C4-2B (cell line): ENCODE measurements around the gene ANKFY1.

Source experiments
- CTCF ChIP-seq: fragments of 450-650 bp; conservative IDR thresholded peaks from 2 replicates; pipeline ENCODE4 v1.5.1; 2017; ENCODE audit warnings: mild to moderate bottlenecking
- ZFX ChIP-seq: fragments of 450-650 bp; IDR thresholded peaks from 2 replicates; pipeline ENCODE4 v1.6.1; 2017

DNA sequence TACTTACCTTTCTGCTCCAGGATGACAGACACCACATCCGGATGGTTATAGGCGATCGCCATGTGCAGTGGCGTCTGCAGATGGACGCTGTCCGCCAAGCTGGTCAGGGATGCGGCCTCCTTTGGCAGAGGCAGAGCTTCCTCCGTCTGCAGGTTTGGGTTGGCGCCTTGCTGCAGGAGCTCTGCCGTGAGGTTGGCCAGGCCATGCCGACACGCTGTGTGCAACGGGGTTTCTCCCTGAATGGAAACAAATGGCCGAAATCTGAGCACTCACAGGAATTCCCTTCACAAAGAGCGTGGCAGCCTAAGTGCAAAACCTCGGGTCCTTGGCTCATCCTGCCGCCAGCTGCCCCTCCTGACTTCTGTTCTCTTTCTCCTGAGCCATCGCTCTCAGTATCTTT, 79.0 kb downstream of the ANKFY1 start:
- TF ChIP-seq CTCF: no peak
- no peak for TF ChIP-seq ZFX
